Natural killer cell treated with Interleukin-12 subunit alpha and Interleukin-12 subunit beta and Interleukin-15 and Interleukin-18, amount 100 ng/mL, for 72 hours (primary cell): ENCODE results near the gene PRKCZ. TPM values are rescaled to one million over a fixed set of nuclear protein-coding genes. Genes with fewer than 3 reads are reported as not detected.

Experiments used
- ATAC-seq, 2 donors: fragments of 150-1000 bp; cut with Tn5 transposase in 1 of 2; sonication (Bioruptor Pico), chemical (Tn5 transposase) in 1 of 2; 2 replicates each; pipeline ENCODE4 v1.10.0; 2021
- DNase-seq: peaks from one replicate; pipeline ENCODE4 v3.0.0; 2022; ENCODE audit warnings: low spot score
- H3K27ac Mint-ChIP-seq, 2 donors: 1 replicate in 1 of 2; 2 replicates in 1 of 2; pipeline ENCODE4 v1.8.0; 2022; ENCODE audit warnings: mixed read lengths in 2 of 2, mild to moderate bottlenecking in 1 of 2, moderate library complexity in 1 of 2
- H3K27me3 Mint-ChIP-seq, 2 donors: 1 replicate in 1 of 2; 2 replicates in 1 of 2; pipeline ENCODE4 v1.8.0; 2022; ENCODE audit warnings: mixed read lengths in 2 of 2
- H3K36me3 Mint-ChIP-seq: one replicate; pipeline ENCODE4 v1.8.0; 2022; ENCODE audit warnings: mixed read lengths
- H3K4me1 Mint-ChIP-seq, 2 donors: 1 replicate in 1 of 2; 2 replicates in 1 of 2; pipeline ENCODE4 v1.8.0; 2022; ENCODE audit warnings: low read depth in 2 of 2, mixed read lengths in 2 of 2, mild to moderate bottlenecking in 1 of 2
- H3K4me3 Mint-ChIP-seq: one replicate; pipeline ENCODE4 v1.8.0; 2022; ENCODE audit warnings: mixed read lengths
- H3K9me3 Mint-ChIP-seq: 2 replicates; pipeline ENCODE4 v1.8.0; 2022; ENCODE audit warnings: mixed read lengths
- total RNA-seq, 2 donors: library from RNA; stranded (reverse); gene quantifications; one replicate each; pipeline ENCODE4 v1.2.3, GENCODE V29; 2022

PRKCZ gene
- total RNA-seq, 2 donors from 2014 or later: 10.8 to 13.2 TPM

GRCh38 chr1:2045468-2046173 lies 4.6 kb upstream of the PRKCZ start:
- DNase-seq: no peak
- Mint-ChIP-seq H3K36me3 (no peaks in the 10 kb centered on the region), H3K27ac (no peak overlapping the region), H3K4me3 (peak overlapping the region; percentile 69), H3K4me1 (peaks cover 21 to 23% of the 10 kb centered on the region in 2 donors), H3K27me3 (peaks cover 15 to 16% of the 10 kb centered on the region in 2 donors), H3K9me3 (no peaks in the 10 kb centered on the region)
- ATAC-seq: no peak

- Mint-ChIP-seq H3K4me3 (no peak overlapping the region), H3K4me1 (peaks cover 21 to 23% of the 10 kb centered on the region in 2 donors), H3K27ac (no peak overlapping the region), H3K27me3 (peaks cover 15 to 16% of the 10 kb centered on the region in 2 donors), H3K9me3 (no peaks in the 10 kb centered on the region), H3K36me3 (no peaks in the 10 kb centered on the region)
- no peak for ATAC-seq
- DNase-seq: no peak
These were observed 3.9 kb upstream of the PRKCZ start for GRCh38 chr1:2046174-2046917.

GRCh38 chr1:2046953-2047748 lies 3.1 kb upstream of the PRKCZ start:
- Mint-ChIP-seq H3K4me1 (peaks cover 21 to 23% of the 10 kb centered on the region in 2 donors), H3K36me3 (no peaks in the 10 kb centered on the region), H3K27me3 (peaks cover 15 to 16% of the 10 kb centered on the region in 2 donors), H3K4me3 (no peak overlapping the region), H3K27ac (no peak overlapping the region), H3K9me3 (no peaks in the 10 kb centered on the region)
- ATAC-seq (no peak), DNase-seq (no peak)

GRCh38 chr1:2047749-2048729 lies 2.2 kb upstream of the PRKCZ start:
- DNase-seq (no peak), ATAC-seq (no peak)
- H3K36me3 Mint-ChIP-seq: no peaks in the 10 kb centered on the region
- peaks cover 21 to 27% of the 10 kb centered on the region in 2 donors for H3K4me1 Mint-ChIP-seq
- peak overlapping the region in 1 of 2 donors; percentile 57 for H3K27ac Mint-ChIP-seq
- H3K27me3 Mint-ChIP-seq: peaks cover 15 to 16% of the 10 kb centered on the region in 2 donors
- no peaks in the 10 kb centered on the region for H3K9me3 Mint-ChIP-seq
- H3K4me3 Mint-ChIP-seq: peak overlapping the region; percentile 45

GRCh38 chr1:2049225-2049717 lies 940 bp upstream of the PRKCZ start:
- Mint-ChIP-seq H3K4me1 (peaks cover 15 to 23% of the 10 kb centered on the region in 2 donors), H3K36me3 (no peaks in the 10 kb centered on the region), H3K9me3 (no peaks in the 10 kb centered on the region), H3K27me3 (peaks cover 8 to 13% of the 10 kb centered on the region in 2 donors), H3K27ac (peak overlapping the region; percentile 25 to 57), H3K4me3 (peak overlapping the region; percentile 88)
- ATAC-seq: no peak
- no peak for DNase-seq

GRCh38 chr1:2050461-2050792 lies 216 bp downstream of the PRKCZ start:
- DNase-seq (no peak), ATAC-seq (no peak)
- Mint-ChIP-seq H3K4me1 (peaks cover 13 to 21% of the 10 kb centered on the region in 2 donors), H3K36me3 (no peaks in the 10 kb centered on the region), H3K27me3 (peaks cover 5 to 12% of the 10 kb centered on the region in 2 donors), H3K27ac (no peak overlapping the region), H3K9me3 (no peaks in the 10 kb centered on the region), H3K4me3 (peak overlapping the region; percentile 45)

DNA sequence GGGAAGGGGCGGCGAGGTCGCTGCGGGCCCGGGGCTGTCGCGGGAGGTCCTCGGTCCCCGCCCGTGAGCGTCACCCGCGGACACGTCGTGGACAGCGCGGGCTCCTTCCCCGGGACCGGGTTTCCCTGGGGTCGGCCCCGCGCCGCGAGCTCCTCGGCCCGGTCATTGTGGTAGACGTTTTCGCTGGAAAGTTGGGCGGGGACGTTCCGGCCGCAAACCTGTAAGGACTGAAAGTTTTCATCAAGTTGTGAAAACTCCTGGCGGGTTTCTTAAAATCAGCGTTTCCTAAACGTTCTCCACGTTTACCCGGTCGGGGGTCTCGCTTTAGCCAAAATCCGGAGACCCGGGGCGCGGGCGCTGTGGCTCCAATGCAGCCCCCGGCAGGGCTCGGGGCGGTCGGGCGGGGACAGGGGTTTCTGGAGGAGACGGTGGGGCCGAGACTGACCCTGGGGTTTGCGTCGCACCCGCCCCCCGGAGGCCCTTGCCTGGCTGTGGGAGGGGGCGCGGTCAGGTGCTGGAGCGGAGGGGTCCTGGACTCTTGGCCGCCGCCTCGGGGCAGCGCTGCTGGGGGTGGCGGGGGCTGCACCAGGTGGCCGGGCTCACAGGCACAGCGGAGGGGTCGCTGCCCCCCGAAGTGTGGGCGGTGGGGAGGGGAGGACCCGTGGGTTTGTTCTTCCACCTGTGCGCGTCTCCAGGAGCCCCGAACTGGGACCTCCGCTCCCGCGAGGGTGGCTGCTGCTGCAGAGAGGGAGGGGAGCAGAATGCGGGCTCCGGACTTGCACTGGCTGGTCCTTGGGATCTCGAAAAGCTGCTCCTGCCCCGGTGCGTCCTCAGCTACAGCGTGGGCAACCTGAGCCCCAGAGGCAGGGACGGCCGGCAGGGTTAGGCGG lies 827 bp downstream of the PRKCZ start:
- Mint-ChIP-seq H3K27me3 (peaks cover 0 to 7% of the 10 kb centered on the region in 2 donors), H3K9me3 (no peaks in the 10 kb centered on the region), H3K27ac (peak overlapping the region in 1 of 2 donors; percentile 12), H3K4me3 (peak overlapping the region; percentile 45), H3K4me1 (peaks cover 8 to 15% of the 10 kb centered on the region in 2 donors), H3K36me3 (no peaks in the 10 kb centered on the region)
- DNase-seq (no peak), ATAC-seq (no peak)

DNA sequence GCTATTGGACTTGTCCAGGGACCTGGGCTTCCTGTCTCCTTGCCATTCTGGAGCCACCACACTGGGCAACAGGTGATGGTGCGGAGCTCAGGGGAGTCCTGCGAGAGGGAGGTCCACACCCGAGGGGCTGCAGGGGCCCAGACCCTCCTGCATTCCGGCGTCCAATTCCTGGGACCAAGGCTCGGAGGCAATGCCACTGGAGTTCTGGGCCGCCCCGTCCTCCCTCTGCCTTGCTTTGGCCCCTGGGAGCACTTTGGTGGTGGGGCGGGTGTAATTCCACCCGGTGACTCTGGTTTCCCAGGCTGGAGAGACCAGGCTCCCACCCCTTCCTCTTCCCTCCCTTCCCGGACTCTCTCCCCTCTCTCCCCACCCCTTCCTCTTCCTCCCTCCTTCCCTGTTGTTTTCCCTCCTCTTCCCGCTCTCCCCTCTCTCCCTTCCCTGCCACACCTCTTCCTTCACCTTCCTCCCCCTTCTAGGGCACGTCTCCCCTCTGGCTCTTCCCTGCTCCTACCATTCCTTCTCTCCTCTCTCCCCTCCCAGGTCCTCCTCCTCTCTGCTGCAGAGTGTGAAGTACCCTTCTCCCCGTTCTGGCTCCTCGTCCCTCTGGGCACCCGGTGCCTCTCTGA lies 2.0 kb downstream of the PRKCZ start:
- Mint-ChIP-seq H3K27ac (peak overlapping the region in 1 of 2 donors; percentile 12), H3K4me3 (peak overlapping the region; percentile 17), H3K4me1 (peaks cover 8 to 15% of the 10 kb centered on the region in 2 donors), H3K27me3 (peaks cover 0 to 4% of the 10 kb centered on the region in 2 donors), H3K36me3 (no peaks in the 10 kb centered on the region), H3K9me3 (no peaks in the 10 kb centered on the region)
- ATAC-seq: no peak
- no peak for DNase-seq

GRCh38 chr1:2052756-2053155 lies 2.5 kb downstream of the PRKCZ start:
- no peak for DNase-seq
- H3K27me3 Mint-ChIP-seq: peaks cover 0 to 4% of the 10 kb centered on the region in 2 donors
- H3K9me3 Mint-ChIP-seq: no peaks in the 10 kb centered on the region
- H3K27ac Mint-ChIP-seq: no peak overlapping the region
- H3K36me3 Mint-ChIP-seq: no peaks in the 10 kb centered on the region
- no peak for ATAC-seq
- H3K4me1 Mint-ChIP-seq: peaks cover 8 to 15% of the 10 kb centered on the region in 2 donors
- H3K4me3 Mint-ChIP-seq: no peak overlapping the region

DNA sequence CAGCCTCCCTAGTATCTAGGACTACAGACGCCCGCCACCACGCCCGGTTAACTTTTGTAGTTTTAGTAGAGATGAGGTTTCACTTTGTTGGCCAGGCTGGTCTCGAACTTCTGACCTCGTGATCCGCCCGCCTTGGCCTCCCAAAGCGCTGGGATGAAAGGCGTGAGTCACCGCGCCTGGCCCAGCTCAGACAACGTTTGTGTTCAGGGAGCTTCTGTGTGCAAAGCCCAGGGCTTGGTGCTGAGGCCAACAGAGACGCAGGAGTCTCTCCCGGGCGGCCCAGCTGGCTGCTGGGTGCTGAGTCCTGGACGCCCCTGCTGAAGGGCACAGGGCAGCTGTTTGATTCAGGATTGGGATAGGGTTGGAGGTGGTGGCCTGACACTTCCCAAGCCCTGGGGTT lies 3.0 kb downstream of the PRKCZ start:
- H3K36me3 Mint-ChIP-seq: no peaks in the 10 kb centered on the region
- no peak overlapping the region for H3K27ac Mint-ChIP-seq
- peaks cover 0 to 3% of the 10 kb centered on the region in 2 donors for H3K27me3 Mint-ChIP-seq
- no peaks in the 10 kb centered on the region for H3K9me3 Mint-ChIP-seq
- ATAC-seq (no peak), DNase-seq (no peak)
- no peak overlapping the region for H3K4me3 Mint-ChIP-seq
- peaks cover 8 to 14% of the 10 kb centered on the region in 2 donors for H3K4me1 Mint-ChIP-seq

DNA sequence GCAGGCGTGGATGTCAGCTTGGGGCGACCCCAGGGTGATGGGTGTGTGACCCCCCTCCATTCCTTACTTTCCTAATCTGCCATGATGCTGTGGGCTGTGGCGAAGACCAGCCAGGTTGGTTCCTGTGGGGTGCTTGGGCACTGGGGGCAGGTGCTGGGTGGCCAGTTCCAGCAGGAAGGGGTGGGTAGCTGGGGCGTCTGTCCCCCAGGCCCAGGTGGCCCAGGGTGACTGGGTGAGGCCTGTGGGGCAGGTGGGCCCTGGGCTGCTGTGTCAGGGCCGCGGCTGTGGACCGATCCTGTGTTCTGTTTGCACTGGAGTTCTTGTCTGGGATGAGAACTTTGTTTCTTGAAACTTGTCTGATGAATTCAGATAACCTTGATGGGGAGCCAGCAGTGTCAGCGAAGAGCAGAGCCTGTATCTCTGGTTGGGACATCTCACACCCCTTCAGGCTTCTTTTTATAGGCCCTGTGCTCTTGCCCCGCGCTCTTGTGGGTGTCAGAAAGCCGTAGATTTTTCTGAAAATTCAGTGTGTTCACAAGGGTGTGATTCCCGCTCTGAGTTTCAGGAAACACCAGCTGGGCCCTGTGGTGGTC lies 3.7 kb downstream of the PRKCZ start:
- Mint-ChIP-seq H3K27me3 (no peaks in the 10 kb centered on the region), H3K4me3 (no peak overlapping the region), H3K9me3 (no peaks in the 10 kb centered on the region), H3K36me3 (no peaks in the 10 kb centered on the region), H3K27ac (no peak overlapping the region), H3K4me1 (peaks cover 6 to 11% of the 10 kb centered on the region in 2 donors)
- no peak for DNase-seq
- ATAC-seq: no peak
